HG03520 (cell line): Measurements from ENCODE around the gene THOP1.

Source experiments
- ATAC-seq: cut with Tn5 transposase; IDR thresholded peaks from one replicate; pipeline ENCODE4 v1.9.1; 2021; ENCODE audit warnings: mild to moderate bottlenecking, moderate library complexity; ENCODE audit not compliant: unreplicated experiment

The THOP1 gene

GRCh38 chr19:2785244-2785997 is at the start of gene THOP1:
Gene THOP1 (plus strand): TSS chr19:2785503. CDS start chr19:2785663, 160 bp downstream.
- peak; percentile 49 for ATAC-seq

- ATAC-seq, result no peak
These were observed 48.6 kb upstream of the THOP1 start for GRCh38 chr19:2736550-2737190.

GRCh38 chr19:2739602-2740313 is 45.5 kb upstream of the THOP1 start, which contains the start of gene SLC39A3:
Gene SLC39A3 (minus strand): TSS chr19:2740017. CDS start chr19:2737257, 2,760 bp downstream.
- peak; percentile 80 for ATAC-seq

GRCh38 chr19:2740314-2740656 is 45.0 kb upstream of the THOP1 start:
- peak; percentile 5 for ATAC-seq

- no peak for ATAC-seq
These were observed 42.2 kb upstream of the THOP1 start for GRCh38 chr19:2743099-2743498.

- no peak for ATAC-seq
These were observed 41.2 kb upstream of the THOP1 start for GRCh38 chr19:2744113-2744512.

GRCh38 chr19:2747349-2747748 is 38.0 kb upstream of the THOP1 start:
- ATAC-seq, result no peak

GRCh38 chr19:2750808-2751437 is 34.4 kb upstream of the THOP1 start:
- no peak for ATAC-seq

GRCh38 chr19:2751438-2751830 is 33.9 kb upstream of the THOP1 start:
- ATAC-seq, result no peak

- no peak for ATAC-seq
These were observed 30.4 kb upstream of the THOP1 start for GRCh38 chr19:2754659-2755447.

GRCh38 chr19:2755448-2755705 is 29.9 kb upstream of the THOP1 start:
- ATAC-seq, result no peak

GRCh38 chr19:2755811-2756210 is 29.5 kb upstream of the THOP1 start:
- no peak for ATAC-seq

- ATAC-seq, result no peak
These were observed 28.8 kb upstream of the THOP1 start for GRCh38 chr19:2756477-2756876.

GRCh38 chr19:2756921-2757881 is 28.1 kb upstream of the THOP1 start:
- no peak for ATAC-seq

GRCh38 chr19:2758601-2759313 is 26.5 kb upstream of the THOP1 start:
- no peak for ATAC-seq

GRCh38 chr19:2759362-2759761 is 25.9 kb upstream of the THOP1 start:
- no peak for ATAC-seq

- no peak for ATAC-seq
These were observed 25.3 kb upstream of the THOP1 start for GRCh38 chr19:2759965-2760364.

GRCh38 chr19:2761309-2761677 is 24.0 kb upstream of the THOP1 start:
- ATAC-seq, result no peak
